OCI-LY1 (cell line): ENCODE data around the gene TBCD.

Source experiments
- H2AFZ ChIP-seq: fragments of 200-600 bp; sonication (generic), shearing (Covaris generic); 2 replicates; pipeline ENCODE4 v1.6.0; 2014; ENCODE audit warnings: antibody characterized with exemption, mild to moderate bottlenecking, low read length
- H3F3A ChIP-seq: fragments of 200-600 bp; sonication (generic), shearing (Covaris generic); 2 replicates; pipeline ENCODE4 v1.6.0; 2014; ENCODE audit warnings: mild to moderate bottlenecking, antibody characterized with exemption, low read length, moderate library complexity; ENCODE audit not compliant: insufficient read depth
- H3K27ac ChIP-seq: fragments of 200-600 bp; sonication (generic); 2 replicates; pipeline ENCODE4 v1.5.1; 2014; ENCODE audit warnings: low read length, mixed run types, mild to moderate bottlenecking, low read depth; ENCODE audit not compliant: poor library complexity, severe bottlenecking
- H3K27me3 ChIP-seq: fragments of 200-600 bp; sonication (generic); 2 replicates; pipeline ENCODE4 v1.6.0; 2014; ENCODE audit warnings: antibody characterized with exemption, mild to moderate bottlenecking, low read length, moderate library complexity; ENCODE audit not compliant: insufficient read depth
- H3K36me3 ChIP-seq: fragments of 200-600 bp; sonication (generic); 2 replicates; pipeline ENCODE4 v1.6.1; 2014; ENCODE audit warnings: mild to moderate bottlenecking, antibody characterized with exemption, low read length, moderate library complexity, mixed read lengths; ENCODE audit not compliant: insufficient read depth
- H3K4me1 ChIP-seq: fragments of 200-600 bp; sonication (generic); 2 replicates; pipeline ENCODE4 v1.5.1; 2014; ENCODE audit warnings: mild to moderate bottlenecking, low read length, moderate library complexity; ENCODE audit not compliant: insufficient read depth, severe bottlenecking
- H3K4me2 ChIP-seq: fragments of 200-600 bp; sonication (generic), shearing (Covaris generic); 2 replicates; pipeline ENCODE4 v1.6.1; 2014; ENCODE audit warnings: low read length
- H3K4me3 ChIP-seq: fragments of 200-600 bp; sonication (generic); 2 replicates; pipeline ENCODE4 v1.5.1; 2014; ENCODE audit warnings: low read length, low read depth, mild to moderate bottlenecking, mixed read lengths; ENCODE audit not compliant: poor library complexity, severe bottlenecking
- H3K79me2 ChIP-seq: fragments of 200-600 bp; shearing (Covaris generic); 2 replicates; pipeline ENCODE4 v1.6.1; 2016; ENCODE audit warnings: mixed run types, low read length, mixed read lengths; ENCODE audit not compliant: insufficient read depth
- H3K9ac ChIP-seq: fragments of 200-600 bp; sonication (generic), shearing (Covaris generic); 2 replicates; pipeline ENCODE4 v1.6.1; 2014; ENCODE audit warnings: mild to moderate bottlenecking, low read length, mixed read lengths
- H3K9me2 ChIP-seq: fragments of 200-600 bp; sonication (generic), shearing (Covaris generic); 2 replicates; pipeline ENCODE4 v1.6.1; 2014; ENCODE audit warnings: low read depth, mild to moderate bottlenecking, low read length, mixed read lengths
- H3K9me3 ChIP-seq: fragments of 200-600 bp; shearing (Covaris generic); 2 replicates; pipeline ENCODE4 v1.6.1; 2014; ENCODE audit warnings: low read length, mixed read lengths
- H4K20me1 ChIP-seq: fragments of 200-600 bp; sonication (generic), shearing (Covaris generic); 2 replicates; pipeline ENCODE4 v1.6.0; 2016; ENCODE audit warnings: mild to moderate bottlenecking, low read length; ENCODE audit not compliant: insufficient read depth
- EZH2 ChIP-seq: fragments of 200-600 bp; sonication (generic), shearing (Covaris generic); IDR thresholded peaks from 2 replicates; pipeline ENCODE4 v1.8.0; 2017; ENCODE audit warnings: borderline replicate concordance, mixed run types, mild to moderate bottlenecking, antibody characterized with exemption, low read length, moderate library complexity, mixed read lengths
- TF ChIP-seq, protein P1 (sequence below): fragments of 200-600 bp; sonication (generic), shearing (Covaris generic); IDR thresholded peaks from 2 replicates; pipeline ENCODE4 v1.5.1; 2017; ENCODE audit warnings: mild to moderate bottlenecking, antibody characterized with exemption, low read length, moderate library complexity, mixed read lengths

Gene TBCD

DNA sequence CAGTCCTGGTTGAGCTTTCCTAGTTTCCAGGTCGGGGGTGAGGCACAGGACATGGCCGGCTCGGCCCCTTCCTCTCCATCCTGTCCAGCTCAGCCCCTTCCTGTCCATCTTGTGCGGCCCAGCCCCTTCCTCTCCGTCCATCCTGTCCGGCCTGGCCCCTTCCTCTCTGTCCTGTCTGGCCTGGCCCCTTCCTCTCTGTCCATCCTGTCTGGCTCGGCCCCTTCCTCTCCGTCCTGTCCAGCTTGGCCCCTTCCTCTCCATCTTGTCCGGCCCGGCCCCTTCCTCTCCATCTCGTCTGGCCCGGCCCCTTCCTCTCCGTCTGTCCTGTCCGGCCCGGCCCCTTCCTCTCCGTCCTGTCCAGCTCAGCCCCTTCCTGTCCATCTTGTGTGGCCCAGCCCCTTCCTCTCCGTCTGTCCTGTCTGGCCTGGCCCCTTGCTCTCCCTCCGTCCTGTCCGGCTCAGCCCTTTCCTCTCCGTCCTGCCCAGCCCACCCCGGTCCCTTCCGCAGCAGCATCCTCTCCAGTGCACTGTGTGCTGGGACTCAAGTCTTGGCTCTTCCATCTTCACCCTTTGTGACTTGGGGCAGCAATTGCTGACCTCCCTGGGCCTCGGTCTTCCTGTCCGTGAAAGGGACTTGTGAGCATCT, 93.4 kb downstream of the TBCD start:
- Histone ChIP-seq H3K27ac (no peak overlapping the region), H3K9ac (no peak overlapping the region)

GRCh38 chr17:82846061-82846691, 94.3 kb downstream of the TBCD start:
- no peaks in the 10 kb centered on the region for H4K20me1 ChIP-seq
- no peak overlapping the region for H3K9ac ChIP-seq
- TF ChIP-seq, protein P1, sequence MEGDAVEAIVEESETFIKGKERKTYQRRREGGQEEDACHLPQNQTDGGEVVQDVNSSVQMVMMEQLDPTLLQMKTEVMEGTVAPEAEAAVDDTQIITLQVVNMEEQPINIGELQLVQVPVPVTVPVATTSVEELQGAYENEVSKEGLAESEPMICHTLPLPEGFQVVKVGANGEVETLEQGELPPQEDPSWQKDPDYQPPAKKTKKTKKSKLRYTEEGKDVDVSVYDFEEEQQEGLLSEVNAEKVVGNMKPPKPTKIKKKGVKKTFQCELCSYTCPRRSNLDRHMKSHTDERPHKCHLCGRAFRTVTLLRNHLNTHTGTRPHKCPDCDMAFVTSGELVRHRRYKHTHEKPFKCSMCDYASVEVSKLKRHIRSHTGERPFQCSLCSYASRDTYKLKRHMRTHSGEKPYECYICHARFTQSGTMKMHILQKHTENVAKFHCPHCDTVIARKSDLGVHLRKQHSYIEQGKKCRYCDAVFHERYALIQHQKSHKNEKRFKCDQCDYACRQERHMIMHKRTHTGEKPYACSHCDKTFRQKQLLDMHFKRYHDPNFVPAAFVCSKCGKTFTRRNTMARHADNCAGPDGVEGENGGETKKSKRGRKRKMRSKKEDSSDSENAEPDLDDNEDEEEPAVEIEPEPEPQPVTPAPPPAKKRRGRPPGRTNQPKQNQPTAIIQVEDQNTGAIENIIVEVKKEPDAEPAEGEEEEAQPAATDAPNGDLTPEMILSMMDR: no peak
- no peak for TF ChIP-seq EZH2
- H3K79me2 ChIP-seq: no peaks in the 10 kb centered on the region
- H3K27me3 ChIP-seq: no peaks in the 10 kb centered on the region
- H3K4me3 ChIP-seq: no peak overlapping the region
- no peaks in the 10 kb centered on the region for H3K9me3 ChIP-seq
- H3K4me1 ChIP-seq: peaks cover 16% of the 10 kb centered on the region
- H3K4me2 ChIP-seq: no peak overlapping the region
- peaks cover 8% of the 10 kb centered on the region; the same call in 1 of the 2 replicates for H3K36me3 ChIP-seq
- H2AFZ ChIP-seq: no peak overlapping the region
- no peaks in the 10 kb centered on the region for H3K9me2 ChIP-seq
- no peaks in the 10 kb centered on the region for H3F3A ChIP-seq
- no peak overlapping the region for H3K27ac ChIP-seq

More for the DNA sequence above, 93.4 kb downstream of the TBCD start:
- TF ChIP-seq EZH2: no peak
- TF ChIP-seq, protein P1: no peak
- H3K79me2 ChIP-seq: no peaks in the 10 kb centered on the region
- H4K20me1 ChIP-seq: no peaks in the 10 kb centered on the region
- no peaks in the 10 kb centered on the region for H3K27me3 ChIP-seq
- no peak overlapping the region for H3K4me3 ChIP-seq
- no peak overlapping the region for H2AFZ ChIP-seq
- H3K9me2 ChIP-seq: no peaks in the 10 kb centered on the region
- H3K4me1 ChIP-seq: peaks cover 16% of the 10 kb centered on the region
- no peaks in the 10 kb centered on the region for H3F3A ChIP-seq
- no peak overlapping the region for H3K4me2 ChIP-seq
- peaks cover under 1% of the 10 kb centered on the region; the same call in 1 of the 2 replicates for H3K36me3 ChIP-seq
- H3K9me3 ChIP-seq: no peaks in the 10 kb centered on the region

GRCh38 chr17:82848022-82848592, 96.2 kb downstream of the TBCD start:
- TF ChIP-seq, protein P1: no peak
- TF ChIP-seq EZH2: no peak
- Histone ChIP-seq H3K9me2 (no peaks in the 10 kb centered on the region), H3F3A (no peaks in the 10 kb centered on the region), H2AFZ (no peak overlapping the region), H3K27me3 (no peaks in the 10 kb centered on the region), H3K9ac (no peak overlapping the region), H3K4me1 (peaks cover 16% of the 10 kb centered on the region), H3K4me2 (no peak overlapping the region), H3K36me3 (peaks cover 8% of the 10 kb centered on the region; the same call in 1 of the 2 replicates), H3K9me3 (no peaks in the 10 kb centered on the region), H3K27ac (no peak overlapping the region), H3K4me3 (no peak overlapping the region), H4K20me1 (no peaks in the 10 kb centered on the region), H3K79me2 (no peaks in the 10 kb centered on the region)
